GM10266 (cell line): ENCODE measurements around the gene DCN.

Source experiments
- DNase-seq: peaks from one replicate; pipeline ENCODE4 v3.0.0; 2012; ENCODE audit errors: extremely low spot score
- CTCF ChIP-seq: IDR thresholded peaks from 2 replicates; pipeline ENCODE4 v1.5.1; 2012; ENCODE audit warnings: mild to moderate bottlenecking, low read depth; ENCODE audit not compliant: control insufficient read depth, insufficient read depth; ENCODE audit errors: missing control alignments

Gene DCN

DNA sequence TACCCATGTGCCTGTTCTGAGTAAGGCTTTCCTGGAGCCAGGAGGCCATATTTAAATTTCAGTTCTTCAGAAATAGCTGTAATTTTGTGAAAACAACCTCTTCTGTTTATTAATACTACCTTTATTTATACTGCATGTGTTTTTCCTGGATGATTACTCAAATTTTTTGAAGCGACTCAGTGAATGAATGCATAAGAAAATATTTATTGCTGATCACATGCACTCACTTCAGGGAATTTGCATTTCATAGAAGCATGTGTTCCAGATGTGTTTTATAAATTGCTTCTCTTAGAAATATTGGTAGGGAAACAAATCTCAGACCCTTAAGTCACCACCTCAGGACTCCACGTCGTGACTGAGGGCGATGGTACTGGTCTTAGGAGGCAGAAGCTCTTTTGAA is 21.8 kb upstream of the DCN start:
- no peak for TF ChIP-seq CTCF
- DNase-seq: no peak

GRCh38 chr12:91203610-91204009 is 21.0 kb upstream of the DCN start:
- no peak for TF ChIP-seq CTCF
- DNase-seq: no peak

DNA sequence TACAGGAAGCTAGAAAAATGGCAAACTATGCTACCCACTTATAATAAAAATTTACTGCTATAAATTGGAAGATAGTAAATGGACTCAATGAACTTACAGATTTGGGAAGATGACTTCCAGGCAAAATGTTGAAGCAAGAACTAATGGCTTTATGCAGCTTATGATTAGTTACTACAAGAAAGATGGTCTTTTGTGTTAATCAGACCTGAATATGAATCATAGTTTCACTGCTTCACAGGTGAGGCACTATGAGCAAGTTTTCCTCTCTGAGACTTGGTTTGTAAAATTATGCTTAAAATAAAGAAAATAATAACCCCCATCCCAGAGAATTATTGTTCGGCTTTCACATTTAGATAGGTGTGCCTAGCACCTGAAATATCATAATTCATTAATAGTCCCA is 19.8 kb upstream of the DCN start:
- no peak for TF ChIP-seq CTCF
- no peak for DNase-seq

- DNase-seq: no peak
- no peak for TF ChIP-seq CTCF
These were observed 13.8 kb upstream of the DCN start for GRCh38 chr12:91196436-91196835.

DNA sequence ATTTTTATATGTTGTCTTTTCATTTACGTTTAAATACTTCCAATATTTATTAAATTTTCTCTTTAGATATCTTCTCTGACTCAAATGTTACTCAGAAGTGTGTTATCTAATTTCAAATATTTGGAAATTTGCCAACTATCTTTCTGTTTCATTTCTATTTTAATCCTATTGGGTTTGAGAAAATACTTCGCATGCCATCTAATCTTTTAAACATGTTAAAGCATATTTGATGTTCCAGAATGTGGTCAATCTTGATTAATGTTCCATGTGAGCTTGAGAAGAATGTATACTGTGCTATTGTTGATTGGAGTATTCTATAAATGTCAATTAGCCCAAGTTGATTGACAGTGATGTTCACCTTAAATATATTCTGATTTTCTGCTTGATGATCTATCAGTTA is 11.9 kb upstream of the DCN start:
- DNase-seq: no peak
- TF ChIP-seq CTCF: no peak

- no peak for TF ChIP-seq CTCF
- no peak for DNase-seq
These were observed 9.0 kb upstream of the DCN start for GRCh38 chr12:91191513-91192111.

DNA sequence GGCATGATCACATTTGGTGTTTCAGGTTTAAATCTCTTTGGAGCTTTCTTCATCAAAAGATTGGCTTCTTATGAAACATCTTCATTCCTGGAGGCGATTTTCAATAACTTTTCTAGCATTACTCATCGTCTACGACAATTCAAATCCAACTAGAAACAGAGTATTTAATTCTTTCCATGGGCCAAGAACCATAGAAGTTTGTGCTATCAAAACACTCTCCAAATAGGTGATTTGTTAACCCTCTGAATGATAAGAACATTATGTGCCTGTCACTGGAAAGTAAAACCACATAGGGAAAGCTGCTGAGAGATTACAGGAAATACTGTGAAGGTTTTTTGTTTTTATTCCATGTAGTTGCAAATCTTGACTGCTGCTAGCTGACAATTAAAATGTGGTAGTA is 6.9 kb upstream of the DCN start:
- DNase-seq: no peak

More for the DNA sequence above, 6.9 kb upstream of the DCN start:
- no peak for TF ChIP-seq CTCF
